HepG2 (cell line): ENCODE measurements around the gene CTNNA1.

Experiments
- CAMTA2 ChIP-seq: sonication (generic); formaldehyde crosslinking; IDR thresholded peaks from 2 replicates; pipeline ENCODE4 v1.4.0; 2020; ENCODE audit warnings: mild to moderate bottlenecking, missing genetic modification reagents, borderline replicate concordance
- FOXK2 ChIP-seq: fragments of 450-650 bp; IDR thresholded peaks from 2 replicates; pipeline ENCODE4 v1.6.1; 2016
- NFE2L1 ChIP-seq: sonication (generic); formaldehyde crosslinking; IDR thresholded peaks from 2 replicates; pipeline ENCODE4 v1.4.0; 2020; ENCODE audit warnings: missing genetic modification reagents, mild to moderate bottlenecking, borderline replicate concordance
- POLR2AphosphoS5 ChIP-seq: IDR thresholded peaks from 2 replicates; pipeline ENCODE4 v1.6.1; 2012; ENCODE audit warnings: low read depth, low read length
- TBP ChIP-seq: sonication (generic); formaldehyde crosslinking; IDR thresholded peaks from 2 replicates; pipeline ENCODE4 v1.5.0; 2020; ENCODE audit warnings: missing genetic modification reagents
- TF ChIP-seq, protein P1 (sequence below): sonication (generic); formaldehyde crosslinking; IDR thresholded peaks from 2 replicates; pipeline ENCODE4 v1.4.0; 2020; ENCODE audit warnings: mild to moderate bottlenecking, missing genetic modification reagents
- TF ChIP-seq, protein P2 (sequence below): sonication (generic); formaldehyde crosslinking; IDR thresholded peaks from 2 replicates; pipeline ENCODE4 v1.5.0; 2020; ENCODE audit warnings: mild to moderate bottlenecking, missing genetic modification reagents, moderate library complexity

DNA sequence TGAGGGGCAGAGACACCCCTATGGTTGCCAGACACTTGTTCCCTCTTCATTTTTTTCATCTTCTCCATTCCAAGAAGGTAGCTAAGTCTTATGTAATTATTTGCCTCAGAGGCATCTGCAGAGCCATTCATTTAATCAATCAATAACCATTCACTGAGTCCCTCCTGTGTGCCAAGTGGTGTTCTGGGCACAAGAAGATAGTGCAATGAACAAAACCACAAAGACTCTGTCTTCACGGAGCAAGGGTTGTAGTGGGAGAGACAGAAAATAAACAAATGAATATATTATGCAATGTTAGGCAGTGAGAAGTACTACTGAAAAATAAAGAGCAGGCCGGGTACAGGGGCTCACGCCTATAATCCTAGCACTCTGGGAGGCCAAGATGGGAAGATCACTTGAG lies 41.4 kb upstream of the CTNNA1 start:
- TF ChIP-seq TBP (CRISPR knock-in tag), result no peak
- no peak for TF ChIP-seq FOXK2
- no peak for TF ChIP-seq CAMTA2 (CRISPR knock-in tag)
- TF ChIP-seq NFE2L1, result no peak
- TF ChIP-seq, protein P1, sequence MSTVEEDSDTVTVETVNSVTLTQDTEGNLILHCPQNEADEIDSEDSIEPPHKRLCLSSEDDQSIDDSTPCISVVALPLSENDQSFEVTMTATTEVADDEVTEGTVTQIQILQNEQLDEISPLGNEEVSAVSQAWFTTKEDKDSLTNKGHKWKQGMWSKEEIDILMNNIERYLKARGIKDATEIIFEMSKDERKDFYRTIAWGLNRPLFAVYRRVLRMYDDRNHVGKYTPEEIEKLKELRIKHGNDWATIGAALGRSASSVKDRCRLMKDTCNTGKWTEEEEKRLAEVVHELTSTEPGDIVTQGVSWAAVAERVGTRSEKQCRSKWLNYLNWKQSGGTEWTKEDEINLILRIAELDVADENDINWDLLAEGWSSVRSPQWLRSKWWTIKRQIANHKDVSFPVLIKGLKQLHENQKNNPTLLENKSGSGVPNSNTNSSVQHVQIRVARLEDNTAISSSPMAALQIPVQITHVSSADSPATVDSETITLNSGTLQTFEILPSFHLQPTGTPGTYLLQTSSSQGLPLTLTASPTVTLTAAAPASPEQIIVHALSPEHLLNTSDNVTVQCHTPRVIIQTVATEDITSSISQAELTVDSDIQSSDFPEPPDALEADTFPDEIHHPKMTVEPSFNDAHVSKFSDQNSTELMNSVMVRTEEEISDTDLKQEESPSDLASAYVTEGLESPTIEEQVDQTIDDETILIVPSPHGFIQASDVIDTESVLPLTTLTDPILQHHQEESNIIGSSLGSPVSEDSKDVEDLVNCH, result no peak
- TF ChIP-seq POLR2AphosphoS5, result no peak
- TF ChIP-seq, protein P2, sequence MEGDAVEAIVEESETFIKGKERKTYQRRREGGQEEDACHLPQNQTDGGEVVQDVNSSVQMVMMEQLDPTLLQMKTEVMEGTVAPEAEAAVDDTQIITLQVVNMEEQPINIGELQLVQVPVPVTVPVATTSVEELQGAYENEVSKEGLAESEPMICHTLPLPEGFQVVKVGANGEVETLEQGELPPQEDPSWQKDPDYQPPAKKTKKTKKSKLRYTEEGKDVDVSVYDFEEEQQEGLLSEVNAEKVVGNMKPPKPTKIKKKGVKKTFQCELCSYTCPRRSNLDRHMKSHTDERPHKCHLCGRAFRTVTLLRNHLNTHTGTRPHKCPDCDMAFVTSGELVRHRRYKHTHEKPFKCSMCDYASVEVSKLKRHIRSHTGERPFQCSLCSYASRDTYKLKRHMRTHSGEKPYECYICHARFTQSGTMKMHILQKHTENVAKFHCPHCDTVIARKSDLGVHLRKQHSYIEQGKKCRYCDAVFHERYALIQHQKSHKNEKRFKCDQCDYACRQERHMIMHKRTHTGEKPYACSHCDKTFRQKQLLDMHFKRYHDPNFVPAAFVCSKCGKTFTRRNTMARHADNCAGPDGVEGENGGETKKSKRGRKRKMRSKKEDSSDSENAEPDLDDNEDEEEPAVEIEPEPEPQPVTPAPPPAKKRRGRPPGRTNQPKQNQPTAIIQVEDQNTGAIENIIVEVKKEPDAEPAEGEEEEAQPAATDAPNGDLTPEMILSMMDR, result no peak
